GM12878 (cell line): ENCODE measurements around the gene BMPR1B. TPM values are rescaled to one million over a fixed set of nuclear protein-coding genes. Genes with fewer than 3 reads are reported as not detected.

ENCODE experiments used
- ATAC-seq: fragments of 200-7000 bp; cut with Tn5 transposase; 3 replicates; pipeline ENCODE4 v1.9.1; 2020; ENCODE audit warnings: mild to moderate bottlenecking, moderate library complexity
- BruUV-seq: library from RNA; stranded (reverse); fragments of 400-500 nt; replicated peaks from 2 replicates; lab custom pipeline; 2021; lab: Mats Ljungman, UMichigan
- CTCF ChIA-PET: fragments of 300-600 bp; sonication (Branson Sonifier 250); formaldehyde crosslinking; extraction: SDS; loops from one replicate; lab custom pipeline; 2021; ENCODE audit warnings: inconsistent platforms; lab: Yijun Ruan, JAX
- POLR2A ChIA-PET: fragments of 350-600 bp; formaldehyde crosslinking; extraction: SDS; loops from one replicate; lab custom pipeline; 2021; ENCODE audit warnings: inconsistent platforms; lab: Charles Lee
- RAD21 ChIA-PET: fragments of 300-600 bp; sonication (Branson Sonifier 250); formaldehyde crosslinking; loops from one replicate; lab custom pipeline; 2023; ENCODE audit warnings: antibody characterized with exemption; ENCODE audit not compliant: unreplicated experiment; lab: Charles Lee
- SMC1A ChIA-PET: fragments of 300-600 bp; sonication (Branson Sonifier 250); formaldehyde crosslinking; loops from one replicate; lab custom pipeline; 2023; ENCODE audit not compliant: unreplicated experiment, uncharacterized antibody; lab: Charles Lee
- DNase-seq: peaks from one replicate; pipeline ENCODE4 v3.0.0-alpha.2; 2011; ENCODE audit warnings: low read depth, low spot score
- FAIRE-seq: peaks from 3 replicates; lab custom pipeline; 2011; peaks lifted over from hg19 to GRCh38; lab: Jason Lieb, UNC
- H2AFZ ChIP-seq: 2 replicates; pipeline ENCODE4 v1.6.0; 2011; ENCODE audit warnings: low read depth, low read length, control low read depth; ENCODE audit not compliant: control insufficient read depth
- H3K27ac ChIP-seq: 2 replicates; pipeline ENCODE4 v1.5.1; 2011; ENCODE audit warnings: control low read depth; ENCODE audit not compliant: control insufficient read depth, insufficient read depth
- H3K27me3 ChIP-seq, 2 experiments: replicated peaks in 1 of 2; 2 replicates each; pipeline versions ENCODE4 v1.6.0 to v1.6.1; 2011; ENCODE audit warnings: low read length in 1 of 2; ENCODE audit not compliant: control insufficient read depth in 2 of 2, insufficient read depth in 2 of 2
- H3K36me3 ChIP-seq, 2 experiments: 2 replicates each; pipeline ENCODE4 v1.5.1; 2011; ENCODE audit warnings: low read length in 1 of 2; ENCODE audit not compliant: control insufficient read depth in 2 of 2, insufficient read depth in 2 of 2
- H3K4me1 ChIP-seq: 2 replicates; pipeline ENCODE4 v1.6.1; 2011; ENCODE audit warnings: mild to moderate bottlenecking, low read length, moderate library complexity, mixed read lengths; ENCODE audit not compliant: control insufficient read depth, insufficient read depth
- H3K4me2 ChIP-seq: 2 replicates; pipeline ENCODE4 v1.6.0; 2011; ENCODE audit warnings: control low read depth; ENCODE audit not compliant: control insufficient read depth, insufficient read depth
- H3K4me3 ChIP-seq: fragments of 200-600 bp; sonication (generic); 2 replicates; pipeline ENCODE4 v1.5.1; 2016
- H3K79me2 ChIP-seq: 2 replicates; pipeline ENCODE4 v1.6.0; 2011; ENCODE audit warnings: low read length; ENCODE audit not compliant: control insufficient read depth, insufficient read depth
- H3K9ac ChIP-seq: 2 replicates; pipeline ENCODE4 v1.8.0; 2011; ENCODE audit warnings: low read length, control low read depth, mixed read lengths; ENCODE audit not compliant: control insufficient read depth, insufficient read depth
- H3K9me3 ChIP-seq: replicated peaks from 3 replicates; pipeline ENCODE4 v1.5.1; 2011; ENCODE audit warnings: mild to moderate bottlenecking, low read length; ENCODE audit not compliant: control insufficient read depth, insufficient read depth
- H4K20me1 ChIP-seq: 2 replicates; pipeline ENCODE4 v1.6.0; 2011; ENCODE audit not compliant: control insufficient read depth, insufficient read depth
- CBX5 ChIP-seq: sonication (generic); IDR thresholded peaks from 2 replicates; pipeline ENCODE4 v1.6.1; 2016; ENCODE audit warnings: low read depth, moderate library complexity, mild to moderate bottlenecking, inconsistent platforms
- CHD1 ChIP-seq: IDR thresholded peaks from 2 replicates; pipeline ENCODE4 v1.6.1; 2012; ENCODE audit warnings: low read depth, low read length, improper control_type of control experiment
- PML ChIP-seq: IDR thresholded peaks from 2 replicates; pipeline ENCODE4 v1.6.1; 2012; ENCODE audit warnings: low read length, inconsistent platforms
- POLR2AphosphoS2 ChIP-seq: IDR thresholded peaks from 2 replicates; pipeline ENCODE4 v1.6.1; 2011; ENCODE audit warnings: low read depth, mild to moderate bottlenecking, low read length, improper control_type of control experiment, moderate library complexity
- POLR2AphosphoS5 ChIP-seq: IDR thresholded peaks from 2 replicates; pipeline ENCODE4 v1.6.1; 2011; ENCODE audit warnings: mild to moderate bottlenecking, low read length, inconsistent platforms
- SP1 ChIP-seq: IDR thresholded peaks from one replicate; pipeline ENCODE4 v1.6.1; 2011; ENCODE audit warnings: low read depth, low read length
- SREBF1 ChIP-seq: IDR thresholded peaks from 2 replicates; pipeline ENCODE4 v1.6.1; 2012; ENCODE audit warnings: mild to moderate bottlenecking, low read length
- WRNIP1 ChIP-seq: IDR thresholded peaks from 2 replicates; pipeline ENCODE4 v1.6.1; 2011; ENCODE audit warnings: low read depth, low read length, improper control_type of control experiment, borderline replicate concordance
- YBX1 ChIP-seq: fragments of 450-650 bp; IDR thresholded peaks from 2 replicates; pipeline ENCODE4 v1.6.1; 2016; ENCODE audit warnings: antibody characterized with exemption
- YY1 ChIP-seq: IDR thresholded peaks from 2 replicates; pipeline ENCODE4 v1.6.1; 2011; ENCODE audit warnings: low read depth, mild to moderate bottlenecking, low read length
- ZNF274 ChIP-seq: IDR thresholded peaks from one replicate; pipeline ENCODE4 v1.8.0; 2011; ENCODE audit not compliant: insufficient read length, insufficient read depth
- ZNF384 ChIP-seq: IDR thresholded peaks from 2 replicates; pipeline ENCODE4 v1.6.1; 2012; ENCODE audit warnings: low read depth, mild to moderate bottlenecking, low read length, improper control_type of control experiment, borderline replicate concordance
- in situ Hi-C: fragments of 300-500 bp; cut with MboI; formaldehyde crosslinking; loops from 9 replicates; pipeline ENCODE4 v1.14.3; 2018; ENCODE audit warnings: mixed read lengths
- intact Hi-C: fragments of 100-400 bp; cut with micrococcal nuclease; formaldehyde crosslinking; loops from one replicate; pipeline ENCODE4 v1.14.2; 2022; ENCODE audit not compliant: unreplicated experiment
- polyA plus RNA-seq, 11 experiments: library from polyadenylated mRNA; depleted of rRNA in 4 of 11; unstranded in 6 of 11; stranded (reverse) in 5 of 11; fragments of >200 nt; fragmentation: Nextera tagmentation in 4 of 11; fragmentation: Illumina TruSeq in 1 of 11; extraction: Ambion mirVana in 4 of 11; extraction: Trizol in 1 of 11; gene quantifications; 1 replicate in 1 of 11; 2 replicates in 10 of 11; pipeline versions ENCODE4 v1.2.1 to v1.2.3, GENCODE V29; 2011 to 2016; ENCODE audit warnings: inconsistent platforms in 2 of 11, missing spikeins in 2 of 11, low read depth in 1 of 11
- total RNA-seq, 4 experiments: library from RNA; depleted of rRNA in 3 of 4; stranded (reverse); fragments of >200 nt in 3 of 4; fragmentation: Illumina TruSeq in 1 of 4; extraction: Trizol in 1 of 4; gene quantifications; 2 replicates each; pipeline versions ENCODE4 v1.2.1 to v1.2.3, GENCODE V29; 2013 to 2021
- TF ChIP-seq, protein P1 (sequence below): fragments of 450-650 bp; IDR thresholded peaks from 2 replicates; pipeline ENCODE4 v1.6.1; 2018; ENCODE audit warnings: borderline replicate concordance, mild to moderate bottlenecking; ENCODE audit not compliant: partially characterized antibody
- TF ChIP-seq, protein P2 (sequence below): IDR thresholded peaks from 2 replicates; pipeline ENCODE4 v1.6.1; 2011; ENCODE audit warnings: borderline replicate concordance, low read depth, mild to moderate bottlenecking, moderate library complexity, mixed read lengths, low read length; ENCODE audit not compliant: insufficient read depth; ENCODE audit errors: extremely low read length
- TF ChIP-seq, protein P3 (sequence below): IDR thresholded peaks from 2 replicates; pipeline ENCODE4 v1.6.1; 2011; ENCODE audit warnings: low read depth, low read length, improper control_type of control experiment, borderline replicate concordance
- TF ChIP-seq, protein P4 (sequence below): fragments of 450-650 bp; IDR thresholded peaks from 2 replicates; pipeline ENCODE4 v1.6.1; 2017; ENCODE audit warnings: low read depth, mild to moderate bottlenecking, moderate library complexity
- TF ChIP-seq, protein P5 (sequence below): fragments of 450-650 bp; IDR thresholded peaks from 2 replicates; pipeline ENCODE4 v1.6.1; 2017; ENCODE audit warnings: mild to moderate bottlenecking

The BMPR1B gene
- total and polyA plus RNA-seq, 10 of the 15 experiments (the other 5 are each of a cell fraction or from before 2014, with no cell fraction given): not detected

DNA sequence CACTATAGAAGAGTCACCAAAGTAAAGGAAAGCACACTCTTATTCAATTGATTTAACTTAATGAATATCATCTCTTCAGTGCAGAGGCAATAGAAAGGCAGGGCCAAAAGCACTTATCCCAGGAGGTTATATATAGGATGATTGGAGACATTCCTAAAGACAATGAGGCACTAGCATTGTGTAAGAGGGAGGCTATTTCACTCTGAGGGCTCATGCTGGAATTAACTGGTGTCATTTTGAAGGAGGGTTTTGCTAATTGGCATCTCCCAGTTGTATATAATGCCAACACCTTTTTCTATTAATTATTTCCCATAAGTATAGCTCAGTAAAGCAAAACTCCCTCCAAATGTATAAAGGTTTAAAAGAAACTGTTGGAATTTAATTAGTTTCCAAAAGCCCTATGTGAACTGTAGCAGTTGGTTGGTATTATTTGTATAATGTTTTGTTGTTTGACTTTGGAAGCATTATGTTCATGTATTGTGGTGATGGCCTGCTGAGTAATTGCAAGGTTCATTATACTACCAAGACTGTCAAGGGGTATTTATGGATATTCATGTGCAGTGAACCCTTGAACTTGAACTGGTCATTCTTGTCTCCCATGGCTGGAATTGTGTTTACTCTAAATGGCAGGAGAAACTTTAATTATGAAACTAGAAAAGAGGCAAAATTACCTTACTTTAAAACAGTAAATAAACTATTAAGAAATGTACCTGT is 270.3 kb downstream of the BMPR1B start:
- DNase-seq: no peak
- no peak overlapping the region for H3K27ac ChIP-seq
- ChIA-PET SMC1A (interaction anchor here (1.2 kb wide), 1 partner anchor 17 kb away, joined by 4 read pairs; no protein-coding TSS in a partner anchor), POLR2A (no interaction called here), RAD21 (no interaction called here), CTCF (no interaction called here)
- no peaks in the 10 kb centered on the region for H3K9me3 ChIP-seq
- no peaks in the 10 kb centered on the region for H4K20me1 ChIP-seq
- no peak overlapping the region for H3K4me2 ChIP-seq
- ATAC-seq: no peak
- FAIRE-seq: no peak
- H3K79me2 ChIP-seq: no peaks in the 10 kb centered on the region
- in situ Hi-C loops (no loop called here), intact Hi-C loops (no loop called here)
- H3K27me3 ChIP-seq: no peaks in the 10 kb centered on the region
- H2AFZ ChIP-seq: no peak overlapping the region
- H3K9ac ChIP-seq: no peak overlapping the region
- no peak overlapping the region for H3K4me3 ChIP-seq
- H3K4me1 ChIP-seq: no peaks in the 10 kb centered on the region
- no TSS peak for BruUV-seq
- no peaks in the 10 kb centered on the region for H3K36me3 ChIP-seq
- TF ChIP-seq POLR2AphosphoS5 (no peak), SP1 (no peak), CBX5 (no peak), YBX1 (no peak), PML (no peak), SREBF1 (no peak), ZNF384 (no peak), YY1 (no peak), CHD1 (no peak), ZNF274 (no peak), POLR2AphosphoS2 (no peak), WRNIP1 (no peak)
- TF ChIP-seq, protein P1, sequence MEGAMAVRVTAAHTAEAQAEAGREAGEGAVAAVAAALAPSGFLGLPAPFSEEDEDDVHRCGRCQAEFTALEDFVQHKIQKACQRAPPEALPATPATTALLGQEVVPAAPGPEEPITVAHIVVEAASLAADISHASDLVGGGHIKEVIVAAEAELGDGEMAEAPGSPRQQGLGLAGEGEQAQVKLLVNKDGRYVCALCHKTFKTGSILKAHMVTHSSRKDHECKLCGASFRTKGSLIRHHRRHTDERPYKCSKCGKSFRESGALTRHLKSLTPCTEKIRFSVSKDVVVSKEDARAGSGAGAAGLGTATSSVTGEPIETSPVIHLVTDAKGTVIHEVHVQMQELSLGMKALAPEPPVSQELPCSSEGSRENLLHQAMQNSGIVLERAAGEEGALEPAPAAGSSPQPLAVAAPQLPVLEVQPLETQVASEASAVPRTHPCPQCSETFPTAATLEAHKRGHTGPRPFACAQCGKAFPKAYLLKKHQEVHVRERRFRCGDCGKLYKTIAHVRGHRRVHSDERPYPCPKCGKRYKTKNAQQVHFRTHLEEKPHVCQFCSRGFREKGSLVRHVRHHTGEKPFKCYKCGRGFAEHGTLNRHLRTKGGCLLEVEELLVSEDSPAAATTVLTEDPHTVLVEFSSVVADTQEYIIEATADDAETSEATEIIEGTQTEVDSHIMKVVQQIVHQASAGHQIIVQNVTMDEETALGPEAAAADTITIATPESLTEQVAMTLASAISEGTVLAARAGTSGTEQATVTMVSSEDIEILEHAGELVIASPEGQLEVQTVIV: no peak
- TF ChIP-seq, protein P2, sequence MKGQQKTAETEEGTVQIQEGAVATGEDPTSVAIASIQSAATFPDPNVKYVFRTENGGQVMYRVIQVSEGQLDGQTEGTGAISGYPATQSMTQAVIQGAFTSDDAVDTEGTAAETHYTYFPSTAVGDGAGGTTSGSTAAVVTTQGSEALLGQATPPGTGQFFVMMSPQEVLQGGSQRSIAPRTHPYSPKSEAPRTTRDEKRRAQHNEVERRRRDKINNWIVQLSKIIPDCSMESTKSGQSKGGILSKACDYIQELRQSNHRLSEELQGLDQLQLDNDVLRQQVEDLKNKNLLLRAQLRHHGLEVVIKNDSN: no peak
- TF ChIP-seq, protein P3, sequence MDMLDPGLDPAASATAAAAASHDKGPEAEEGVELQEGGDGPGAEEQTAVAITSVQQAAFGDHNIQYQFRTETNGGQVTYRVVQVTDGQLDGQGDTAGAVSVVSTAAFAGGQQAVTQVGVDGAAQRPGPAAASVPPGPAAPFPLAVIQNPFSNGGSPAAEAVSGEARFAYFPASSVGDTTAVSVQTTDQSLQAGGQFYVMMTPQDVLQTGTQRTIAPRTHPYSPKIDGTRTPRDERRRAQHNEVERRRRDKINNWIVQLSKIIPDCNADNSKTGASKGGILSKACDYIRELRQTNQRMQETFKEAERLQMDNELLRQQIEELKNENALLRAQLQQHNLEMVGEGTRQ: no peak
- TF ChIP-seq, protein P4, sequence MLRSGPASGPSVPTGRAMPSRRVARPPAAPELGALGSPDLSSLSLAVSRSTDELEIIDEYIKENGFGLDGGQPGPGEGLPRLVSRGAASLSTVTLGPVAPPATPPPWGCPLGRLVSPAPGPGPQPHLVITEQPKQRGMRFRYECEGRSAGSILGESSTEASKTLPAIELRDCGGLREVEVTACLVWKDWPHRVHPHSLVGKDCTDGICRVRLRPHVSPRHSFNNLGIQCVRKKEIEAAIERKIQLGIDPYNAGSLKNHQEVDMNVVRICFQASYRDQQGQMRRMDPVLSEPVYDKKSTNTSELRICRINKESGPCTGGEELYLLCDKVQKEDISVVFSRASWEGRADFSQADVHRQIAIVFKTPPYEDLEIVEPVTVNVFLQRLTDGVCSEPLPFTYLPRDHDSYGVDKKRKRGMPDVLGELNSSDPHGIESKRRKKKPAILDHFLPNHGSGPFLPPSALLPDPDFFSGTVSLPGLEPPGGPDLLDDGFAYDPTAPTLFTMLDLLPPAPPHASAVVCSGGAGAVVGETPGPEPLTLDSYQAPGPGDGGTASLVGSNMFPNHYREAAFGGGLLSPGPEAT: no peak
- TF ChIP-seq, protein P5, sequence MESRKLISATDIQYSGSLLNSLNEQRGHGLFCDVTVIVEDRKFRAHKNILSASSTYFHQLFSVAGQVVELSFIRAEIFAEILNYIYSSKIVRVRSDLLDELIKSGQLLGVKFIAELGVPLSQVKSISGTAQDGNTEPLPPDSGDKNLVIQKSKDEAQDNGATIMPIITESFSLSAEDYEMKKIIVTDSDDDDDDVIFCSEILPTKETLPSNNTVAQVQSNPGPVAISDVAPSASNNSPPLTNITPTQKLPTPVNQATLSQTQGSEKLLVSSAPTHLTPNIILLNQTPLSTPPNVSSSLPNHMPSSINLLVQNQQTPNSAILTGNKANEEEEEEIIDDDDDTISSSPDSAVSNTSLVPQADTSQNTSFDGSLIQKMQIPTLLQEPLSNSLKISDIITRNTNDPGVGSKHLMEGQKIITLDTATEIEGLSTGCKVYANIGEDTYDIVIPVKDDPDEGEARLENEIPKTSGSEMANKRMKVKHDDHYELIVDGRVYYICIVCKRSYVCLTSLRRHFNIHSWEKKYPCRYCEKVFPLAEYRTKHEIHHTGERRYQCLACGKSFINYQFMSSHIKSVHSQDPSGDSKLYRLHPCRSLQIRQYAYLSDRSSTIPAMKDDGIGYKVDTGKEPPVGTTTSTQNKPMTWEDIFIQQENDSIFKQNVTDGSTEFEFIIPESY: no peak
